ENCODE results near the gene IL31.

IL31 gene

DNA sequence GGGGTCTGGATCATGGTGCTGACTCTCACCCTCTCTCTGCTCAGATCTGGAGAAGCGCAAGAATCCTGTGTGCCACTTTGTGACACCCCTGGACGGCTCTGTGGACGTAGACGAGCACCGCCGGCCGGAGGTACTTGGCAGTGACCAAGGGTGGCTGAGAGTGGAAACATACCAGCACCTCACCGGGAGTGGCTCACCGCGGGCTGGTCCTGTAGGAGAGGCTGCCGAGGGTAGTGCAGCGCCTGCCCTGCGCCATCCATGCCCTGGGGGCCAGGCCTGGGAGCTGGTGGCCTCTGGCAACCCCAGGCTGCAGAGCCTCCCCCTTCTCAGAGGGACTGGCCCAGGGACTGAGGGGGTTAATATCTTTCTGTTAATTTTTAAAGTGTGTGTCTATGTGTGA, 46.2 kb downstream of the IL31 start:
- TF ChIP-seq POLR2AphosphoS5 (IDR thresholded peaks at IDR 0.05; ENCODE audit: low read depth, low read length): no peak
- no peak for TF ChIP-seq TAF1 (IDR thresholded peaks at IDR 0.05; ENCODE audit: borderline replicate concordance, insufficient read depth, low read length)
- no peak for TF ChIP-seq SIN3A (IDR thresholded peaks at IDR 0.05; ENCODE audit: borderline replicate concordance, insufficient read depth, low read length)
- no peak for TF ChIP-seq FOXP2 (optimal IDR thresholded peaks at IDR 0.05; ENCODE audit: borderline replicate concordance, extremely low read depth, extremely low read length, insufficient read depth)
- no peak for TF ChIP-seq REST (IDR thresholded peaks at IDR 0.05; ENCODE audit: insufficient read depth in 1 of 2, low read depth in 2 of 2, low read length in 2 of 2)

GRCh38 chr12:122126713-122127597, 47.1 kb downstream of the IL31 start:
- TF ChIP-seq TAF1 (IDR thresholded peaks at IDR 0.05; ENCODE audit: borderline replicate concordance, insufficient read depth, low read length) (no peak), FOXP2 (optimal IDR thresholded peaks at IDR 0.05; ENCODE audit: borderline replicate concordance, extremely low read depth, extremely low read length, insufficient read depth) (no peak), REST (IDR thresholded peaks at IDR 0.05; ENCODE audit: insufficient read depth in 1 of 2, low read depth in 2 of 2, low read length in 2 of 2) (no peak), SIN3A (IDR thresholded peaks at IDR 0.05; ENCODE audit: borderline replicate concordance, insufficient read depth, low read length) (no peak), POLR2AphosphoS5 (IDR thresholded peaks at IDR 0.05; ENCODE audit: low read depth, low read length) (no peak)

DNA sequence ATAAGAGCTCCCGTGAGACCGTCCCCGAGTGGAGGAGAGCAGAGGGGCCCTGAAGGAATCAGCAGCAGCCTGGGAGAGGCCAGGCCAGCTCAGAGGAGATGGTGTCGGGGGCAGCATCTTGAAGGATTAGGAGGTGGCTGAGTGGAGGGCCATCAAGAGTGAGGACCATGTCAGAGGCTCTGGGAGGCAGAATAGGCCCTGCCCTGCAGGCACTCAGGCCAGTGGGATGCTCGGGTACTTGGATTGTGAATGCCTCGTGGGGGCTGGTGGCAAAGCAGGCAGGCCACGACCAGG, 47.7 kb downstream of the IL31 start:
- TF ChIP-seq SIN3A (IDR thresholded peaks at IDR 0.05; ENCODE audit: borderline replicate concordance, insufficient read depth, low read length) (no peak), POLR2AphosphoS5 (IDR thresholded peaks at IDR 0.05; ENCODE audit: low read depth, low read length) (no peak), FOXP2 (optimal IDR thresholded peaks at IDR 0.05; ENCODE audit: borderline replicate concordance, extremely low read depth, extremely low read length, insufficient read depth) (no peak), REST (IDR thresholded peaks at IDR 0.05; ENCODE audit: insufficient read depth in 1 of 2, low read depth in 2 of 2, low read length in 2 of 2) (no peak), TAF1 (IDR thresholded peaks at IDR 0.05; ENCODE audit: borderline replicate concordance, insufficient read depth, low read length) (no peak)

GRCh38 chr12:122125452-122126341, 48.3 kb downstream of the IL31 start:
- TF ChIP-seq TAF1 (IDR thresholded peaks at IDR 0.05; ENCODE audit: borderline replicate concordance, insufficient read depth, low read length): no peak
- no peak for TF ChIP-seq REST (IDR thresholded peaks at IDR 0.05; ENCODE audit: insufficient read depth in 1 of 2, low read depth in 2 of 2, low read length in 2 of 2)
- TF ChIP-seq FOXP2 (optimal IDR thresholded peaks at IDR 0.05; ENCODE audit: borderline replicate concordance, extremely low read depth, extremely low read length, insufficient read depth): no peak
- no peak for TF ChIP-seq SIN3A (IDR thresholded peaks at IDR 0.05; ENCODE audit: borderline replicate concordance, insufficient read depth, low read length)
- TF ChIP-seq POLR2AphosphoS5 (IDR thresholded peaks at IDR 0.05; ENCODE audit: low read depth, low read length): no peak

Measured in PFSK-1 (cell line).